ENCODE results near the gene MRPL40. TPM values are rescaled to one million over a fixed set of nuclear protein-coding genes. Genes with fewer than 3 reads are reported as not detected.

MRPL40 gene
- total RNA-seq, 8 experiments from 2014 or later, result 30.3 to 86.6 (median 43.8) TPM

- no peak for ATAC-seq (replicated peaks in 6 of 8)
- Histone ChIP-seq H3K4me1 (replicated peaks in 1 of 2) (no peaks in the 10 kb centered on the region), H3K4me3 (no peak overlapping the region), H3K27ac (no peak overlapping the region)
- in situ Hi-C loops (cut with MboI; ENCODE audit: low pct_unique_long_range_greater_than_20kb in 2 of 9, low sequenced_read_pairs in 9 of 9, unreplicated experiment in 9 of 9), result loop anchor here in 1 of 9 experiments (25.0 kb wide), 1 partner anchor 141 kb away; no protein-coding TSS in a partner anchor
- WGBS, 10 experiments, result 60 to 96% (median 90%) methylated on average over 1 to 9 of the region's 11 CpGs; no CpG with 5 or more reads in 4 of the 10 experiments
These were observed 39.2 kb downstream of the MRPL40 start for GRCh38 chr22:19471572-19471971.

- Histone ChIP-seq H3K4me3 (no peak overlapping the region), H3K27ac (no peak overlapping the region), H3K4me1 (replicated peaks in 1 of 2) (peaks cover 0 to under 1% of the 10 kb centered on the region in 2 donors)
- 89 to 100% (median 100%) methylated on average over 1 to 6 of the region's 8 CpGs; no CpG with 5 or more reads in 5 of the 10 experiments for WGBS, 10 experiments
- in situ Hi-C loops (cut with MboI; ENCODE audit: low pct_unique_long_range_greater_than_20kb in 2 of 9, low sequenced_read_pairs in 9 of 9, unreplicated experiment in 9 of 9), result loop anchor here in 1 of 9 experiments (25.0 kb wide), 1 partner anchor 140 kb away; no protein-coding TSS in a partner anchor
- no peak for ATAC-seq (replicated peaks in 6 of 8)
These were observed 39.9 kb downstream of the MRPL40 start for GRCh38 chr22:19472233-19472632.

DNA sequence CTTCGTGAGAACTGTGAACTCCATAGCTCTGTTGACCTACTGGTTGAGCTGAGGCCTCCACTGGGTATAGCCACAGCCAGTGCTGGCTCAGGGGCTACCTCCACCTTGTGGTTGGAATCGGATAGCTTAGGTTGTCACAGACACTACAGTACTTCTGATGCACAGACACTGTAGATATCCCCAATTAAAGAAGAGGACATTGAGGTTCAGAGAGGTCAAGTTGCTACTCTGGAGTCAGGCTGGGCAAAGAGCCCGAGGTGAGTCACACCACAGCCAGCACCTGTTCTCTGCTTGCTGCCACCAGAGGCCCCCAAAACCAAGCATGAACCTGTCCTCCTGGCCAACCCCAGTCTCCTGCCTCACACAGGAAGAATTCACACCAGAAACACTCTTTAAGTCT lies 41.2 kb downstream of the MRPL40 start:
- Histone ChIP-seq H3K4me1 (replicated peaks in 1 of 2) (peaks cover 5 to 6% of the 10 kb centered on the region in 2 donors), H3K4me3 (no peak overlapping the region), H3K27ac (peak overlapping the region in 1 of 2 donors; percentile 39)
- peak in 1 of 8 experiments; percentile 34 for ATAC-seq (replicated peaks in 6 of 8)
- in situ Hi-C loops (cut with MboI; ENCODE audit: low pct_unique_long_range_greater_than_20kb in 2 of 9, low sequenced_read_pairs in 9 of 9, unreplicated experiment in 9 of 9), result loop anchor here in 1 of 9 experiments (25.0 kb wide), 1 partner anchor 139 kb away; no protein-coding TSS in a partner anchor
- 67 to 100% (median 80%) methylated on average over 1 to 3 of the region's 3 CpGs; no CpG with 5 or more reads in 3 of the 10 experiments for WGBS, 10 experiments

GRCh38 chr22:19476023-19476422 lies 43.7 kb downstream of the MRPL40 start:
- in situ Hi-C loops (cut with MboI; ENCODE audit: low pct_unique_long_range_greater_than_20kb in 2 of 9, low sequenced_read_pairs in 9 of 9, unreplicated experiment in 9 of 9), result no loop called here
- WGBS, 10 experiments, result 33 to 100% (median 67%) methylated on average over 1 to 3 of the region's 3 CpGs; no CpG with 5 or more reads in 3 of the 10 experiments
- no peak for ATAC-seq (replicated peaks in 6 of 8)

GRCh38 chr22:19477321-19478044 lies 45.1 kb downstream of the MRPL40 start:
- in situ Hi-C loops (cut with MboI; ENCODE audit: low pct_unique_long_range_greater_than_20kb in 2 of 9, low sequenced_read_pairs in 9 of 9, unreplicated experiment in 9 of 9), result no loop called here
- H3K27ac ChIP-seq, result no peak overlapping the region
- peaks cover 5 to 6% of the 10 kb centered on the region in 2 donors for H3K4me1 ChIP-seq (replicated peaks in 1 of 2)
- 0 to 88% (median 45%) methylated on average over 1 to 5 of the region's 5 CpGs for WGBS, 10 experiments
- no peak for ATAC-seq (replicated peaks in 6 of 8)
- peak overlapping the region; percentile 46 to 79 (median 56) for H3K4me3 ChIP-seq

More at GRCh38 chr22:19476023-19476422, 43.7 kb downstream of the MRPL40 start:
- no peak overlapping the region for H3K27ac ChIP-seq
- no peak overlapping the region for H3K4me3 ChIP-seq
- H3K4me1 ChIP-seq (replicated peaks in 1 of 2), result peaks cover 5 to 6% of the 10 kb centered on the region in 2 donors

- no peak for ATAC-seq (replicated peaks in 6 of 8)
- peak overlapping the region; percentile 46 to 79 (median 56) for H3K4me3 ChIP-seq
- peaks cover 5 to 6% of the 10 kb centered on the region in 2 donors for H3K4me1 ChIP-seq (replicated peaks in 1 of 2)
- WGBS, 10 experiments, result 0 to 17% (median 3%) methylated on average over 1 to 14 of the region's 31 CpGs
- peak overlapping the region; percentile 97 to 99 for H3K27ac ChIP-seq
- in situ Hi-C loops (cut with MboI; ENCODE audit: low pct_unique_long_range_greater_than_20kb in 2 of 9, low sequenced_read_pairs in 9 of 9, unreplicated experiment in 9 of 9), result no loop called here
These were observed 45.9 kb downstream of the MRPL40 start for GRCh38 chr22:19478045-19478900.

DNA sequence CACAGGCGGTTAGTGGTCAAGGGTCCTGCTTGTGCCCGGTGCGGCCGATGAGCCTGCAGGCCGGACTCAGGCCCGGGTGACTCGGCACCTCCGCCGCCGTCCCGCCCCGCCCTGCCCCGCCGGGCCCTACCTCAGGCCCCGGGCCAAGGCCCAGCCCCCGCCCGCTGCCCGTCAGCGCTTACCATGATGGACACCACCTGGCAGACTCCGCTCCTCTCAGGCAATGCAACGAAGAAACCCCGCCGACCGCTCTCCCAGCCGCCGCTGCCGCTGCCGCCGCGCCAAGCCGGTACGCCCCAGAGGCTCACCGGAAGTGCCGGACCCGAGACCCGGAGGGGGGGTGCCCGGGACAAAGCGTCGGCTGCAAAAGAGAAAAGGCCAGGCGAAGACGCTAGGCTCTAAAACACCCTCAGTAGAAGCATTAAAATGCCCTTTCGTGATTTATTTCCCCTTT lies 46.6 kb downstream of the MRPL40 start, which contains the start of gene UFD1:
Gene UFD1, minus strand, starts transcription at position 293 of the 454 bp plus-strand sequence. Its CDS starts 108 bp downstream, at position 185.
- in situ Hi-C loops (cut with MboI; ENCODE audit: low pct_unique_long_range_greater_than_20kb in 2 of 9, low sequenced_read_pairs in 9 of 9, unreplicated experiment in 9 of 9), result no loop called here
- Histone ChIP-seq H3K4me1 (replicated peaks in 1 of 2) (peaks cover 5 to 6% of the 10 kb centered on the region in 2 donors), H3K4me3 (peak within 1 kb of the TSS; percentile 46 to 79 (median 56)), H3K27ac (peak within 1 kb of the TSS; percentile 97 to 99)
- ATAC-seq (replicated peaks in 6 of 8), result peak; percentile 66 to 76 (median 70)
- 0% methylated on average over 2 to 5 of the region's 42 CpGs; no CpG with 5 or more reads in 6 of the 10 experiments for WGBS, 10 experiments

- WGBS, 10 experiments, result 0% methylated on average over 1 to 14 of the region's 50 CpGs; no CpG with 5 or more reads in 3 of the 10 experiments
- peak; percentile 87 to 95 (median 94) for ATAC-seq (replicated peaks in 6 of 8)
- H3K27ac ChIP-seq, result peak within 1 kb of the TSS; percentile 97 to 99
- peak within 1 kb of the TSS; percentile 46 to 79 (median 56) for H3K4me3 ChIP-seq
- peaks cover 5 to 6% of the 10 kb centered on the region in 2 donors for H3K4me1 ChIP-seq (replicated peaks in 1 of 2)
- in situ Hi-C loops (cut with MboI; ENCODE audit: low pct_unique_long_range_greater_than_20kb in 2 of 9, low sequenced_read_pairs in 9 of 9, unreplicated experiment in 9 of 9), result loop anchor here in 1 of 9 experiments (10.0 kb wide), 1 partner anchor 145 kb away; no protein-coding TSS in a partner anchor
These were observed 47.2 kb downstream of the MRPL40 start, which contains the start of gene CDC45 for GRCh38 chr22:19479355-19480172. Gene CDC45, plus strand, starts transcription at chr22:19479920. Its CDS starts 49 bp downstream, at chr22:19479969.

GRCh38 chr22:19480173-19480568 lies 47.8 kb downstream of the MRPL40 start:
- 0 to 17% (median 0%) methylated on average over 1 to 3 of the region's 15 CpGs; no CpG with 5 or more reads in 6 of the 10 experiments for WGBS, 10 experiments
- ATAC-seq (replicated peaks in 6 of 8), result no peak
- Histone ChIP-seq H3K27ac (no peak overlapping the region), H3K4me1 (replicated peaks in 1 of 2) (peaks cover 5 to 6% of the 10 kb centered on the region in 2 donors), H3K4me3 (peak overlapping the region; percentile 36 to 79 (median 56))
- in situ Hi-C loops (cut with MboI; ENCODE audit: low pct_unique_long_range_greater_than_20kb in 2 of 9, low sequenced_read_pairs in 9 of 9, unreplicated experiment in 9 of 9), result loop anchor here in 1 of 9 experiments (10.0 kb wide), 1 partner anchor 145 kb away; no protein-coding TSS in a partner anchor

GRCh38 chr22:19480789-19481188 lies 48.4 kb downstream of the MRPL40 start:
- no peak for ATAC-seq (replicated peaks in 6 of 8)
- in situ Hi-C loops (cut with MboI; ENCODE audit: low pct_unique_long_range_greater_than_20kb in 2 of 9, low sequenced_read_pairs in 9 of 9, unreplicated experiment in 9 of 9), result loop anchor here in 1 of 9 experiments (10.0 kb wide), 1 partner anchor 144 kb away; no protein-coding TSS in a partner anchor
- Histone ChIP-seq H3K4me3 (no peak overlapping the region), H3K27ac (no peak overlapping the region), H3K4me1 (replicated peaks in 1 of 2) (peaks cover 5 to 6% of the 10 kb centered on the region in 2 donors)
- WGBS, 10 experiments, result 0 to 74% (median 48%) methylated on average over 1 to 10 of the region's 10 CpGs

GRCh38 chr22:19482297-19482696 lies 50.0 kb downstream of the MRPL40 start:
- Histone ChIP-seq H3K27ac (no peak overlapping the region), H3K4me3 (no peak overlapping the region), H3K4me1 (replicated peaks in 1 of 2) (peaks cover 4 to 6% of the 10 kb centered on the region in 2 donors)
- in situ Hi-C loops (cut with MboI; ENCODE audit: low pct_unique_long_range_greater_than_20kb in 2 of 9, low sequenced_read_pairs in 9 of 9, unreplicated experiment in 9 of 9), result loop anchor here in 1 of 9 experiments (10.0 kb wide), 1 partner anchor 143 kb away; no protein-coding TSS in a partner anchor
- 73 to 100% (median 90%) methylated on average over 1 to 8 of the region's 9 CpGs; no CpG with 5 or more reads in 1 of the 10 experiments for WGBS, 10 experiments
- ATAC-seq (replicated peaks in 6 of 8), result no peak

All from motor neuron (in vitro differentiated cells).